Adrenal gland (tissue), 12 donors: Measurements from ENCODE around the gene TRAF1. TPM values are rescaled to one million over a fixed set of nuclear protein-coding genes. Genes with fewer than 3 reads are reported as not detected.

Experiments used
- DNase-seq, 7 donors: peaks; one replicate each; pipeline ENCODE4 v3.0.0-alpha.2; 2019 to 2020
- H3K27ac ChIP-seq, 5 donors: fragments of 200-600 bp; sonication (generic) in 4 of 5; 1 replicate in 3 of 5; 2 replicates in 2 of 5; pipeline versions ENCODE4 v1.5.1 to v1.8.0; 2016 to 2020; ENCODE audit warnings: mild to moderate bottlenecking in 1 of 5
- H3K27me3 ChIP-seq: fragments of 200-600 bp; 2 replicates; pipeline ENCODE4 v1.8.0; 2021
- H3K36me3 ChIP-seq, 2 donors: fragments of 200-600 bp; replicated peaks in 1 of 2; 1 replicate in 1 of 2; 2 replicates in 1 of 2; pipeline versions ENCODE4 v1.5.1 to v1.8.0; 2018 to 2022
- H3K4me1 ChIP-seq, 2 donors: fragments of 200-600 bp; replicated peaks in 1 of 2; 1 replicate in 1 of 2; 2 replicates in 1 of 2; pipeline versions ENCODE4 v1.5.1 to v1.8.0; 2018 to 2021
- H3K4me3 ChIP-seq, 4 donors: fragments of 200-600 bp; sonication (generic) in 3 of 4; one replicate each; pipeline ENCODE4 v1.5.1; 2016 to 2018
- H3K9me3 ChIP-seq, 3 donors: fragments of 200-600 bp; sonication (generic) in 1 of 3; replicated peaks in 1 of 3; 1 replicate in 2 of 3; 2 replicates in 1 of 3; pipeline versions ENCODE4 v1.5.1 to v1.8.0; 2016 to 2021
- CTCF ChIP-seq, 6 experiments: fragments of 450-650 bp in 4 of 6; fragments of 200-600 bp in 2 of 6; sonication (generic) in 1 of 6; IDR thresholded peaks; 1 replicate in 5 of 6; 2 replicates in 1 of 6; pipeline versions ENCODE4 v1.5.1 to v1.8.0; 2016 to 2021; ENCODE audit warnings: antibody characterized with exemption in 6 of 6, mild to moderate bottlenecking in 2 of 6, moderate library complexity in 1 of 6
- POLR2A ChIP-seq, 2 donors: fragments of 450-650 bp; IDR thresholded peaks; one replicate each; pipeline ENCODE4 v1.6.1; 2017; ENCODE audit warnings: antibody characterized with exemption in 2 of 2, mild to moderate bottlenecking in 2 of 2, moderate library complexity in 1 of 2
- WGBS, 4 donors: extraction: QIAGEN DNeasy Blood & Tissue Kit in 2 of 4; methylation state at CpG; one replicate each; pipeline versions ENCODE4 v1.1.5 to v1.1.7; 2013 to 2017; 5-methylcytosine and 5-hydroxymethylcytosine counted together
- intact Hi-C, 2 donors: fragments of 100-400 bp; cut with DNase I; formaldehyde crosslinking; loops; one replicate each; pipeline versions ENCODE4 v1.14.1 to v1.15.0; 2022 to 2023
- polyA plus RNA-seq, 3 donors: library from polyadenylated mRNA; stranded (reverse); fragments of 200-250 nt in 2 of 3; fragments of 350-450 nt in 1 of 3; fragmentation: Illumina TruSeq in 1 of 3; extraction: RNeasy Lipid Tissue Mini Kit (QIAGEN cat#74804) in 1 of 3; gene quantifications; one replicate each; pipeline ENCODE4 v1.2.3, GENCODE V29; 2013 to 2014
- total RNA-seq, 9 donors: library from RNA; depleted of rRNA in 4 of 9; stranded (reverse); fragments of >200 nt in 4 of 9; fragments of 120-200 nt in 1 of 9; fragmentation: NEBNext Ultra II Directional in 1 of 9; extraction: Animal tissue kit (Norgen Biotek cat#: 25700) in 1 of 9; gene quantifications; one replicate each; pipeline versions ENCODE4 v1.1.0 to v1.2.4, GENCODE V29; 2013 to 2023
- donor health status: healthy with polysubstance abuse.
- donor health status: Bipolar disorder and iron deficiency.
- donor health status: DM: yes; HTN: yes; CAD: no.
- donor health status: DM: no; HTN: no; CAD: no.
- donor health status: DM: no; HTN: no; CAD: no.
- donor health status: DM: yes; HTN: yes; CAD: no.

Gene TRAF1
- total and polyA plus RNA-seq, 12 donors, result 1.6 to 42.7 (median 7.0) TPM

GRCh38 chr9:120960001-120960400 is 33.4 kb upstream of the TRAF1 start:
- H3K27ac ChIP-seq, result no peak overlapping the region
- no peaks in the 10 kb centered on the region for H3K27me3 ChIP-seq
- WGBS, 4 donors, result 87 to 92% (median 91%) methylated on average over 1 of the region's 1 CpG
- no peaks in the 10 kb centered on the region for H3K9me3 ChIP-seq
- no peaks in the 10 kb centered on the region for H3K4me1 ChIP-seq
- intact Hi-C loops, result no loop called here
- no peak overlapping the region for H3K4me3 ChIP-seq
- TF ChIP-seq POLR2A (IDR thresholded peaks at IDR 0.05) (no peak), CTCF (IDR thresholded peaks at IDR 0.05) (no peak)
- H3K36me3 ChIP-seq, result no peaks in the 10 kb centered on the region
- no peak for DNase-seq

GRCh38 chr9:120956862-120957261 is 30.3 kb upstream of the TRAF1 start:
- Histone ChIP-seq H3K27me3 (no peaks in the 10 kb centered on the region), H3K9me3 (no peaks in the 10 kb centered on the region), H3K4me3 (no peak overlapping the region), H3K36me3 (no peaks in the 10 kb centered on the region), H3K27ac (no peak overlapping the region), H3K4me1 (peaks cover 0 to 9% of the 10 kb centered on the region in 2 donors)
- no peak for DNase-seq
- TF ChIP-seq CTCF (IDR thresholded peaks at IDR 0.05) (no peak), POLR2A (IDR thresholded peaks at IDR 0.05) (no peak)
- intact Hi-C loops, result no loop called here
- WGBS, 4 donors, result 93 to 99% (median 97%) methylated on average over 3 of the region's 3 CpGs

- no peak for TF ChIP-seq CTCF (IDR thresholded peaks at IDR 0.05)
- TF ChIP-seq POLR2A (IDR thresholded peaks at IDR 0.05), result no peak
- H3K9me3 ChIP-seq, result no peaks in the 10 kb centered on the region
- H3K27ac ChIP-seq, result peak overlapping the region in 1 of 5 donors; percentile 86
- H3K4me3 ChIP-seq, result no peak overlapping the region
- intact Hi-C loops, result no loop called here
- peaks cover 0 to 9% of the 10 kb centered on the region in 2 donors for H3K4me1 ChIP-seq
- H3K27me3 ChIP-seq, result no peaks in the 10 kb centered on the region
- 79 to 85% (median 81%) methylated on average over 9 of the region's 9 CpGs for WGBS, 4 donors
- H3K36me3 ChIP-seq, result no peaks in the 10 kb centered on the region
- no peak for DNase-seq
Observed at GRCh38 chr9:120951960-120952618, 25.5 kb upstream of the TRAF1 start.

GRCh38 chr9:120950421-120951388 is 24.1 kb upstream of the TRAF1 start:
- WGBS, 4 donors, result 78 to 84% (median 81%) methylated on average over 7 to 8 of the region's 8 CpGs
- intact Hi-C loops, result no loop called here

More at GRCh38 chr9:120950421-120951388, 24.1 kb upstream of the TRAF1 start:
- Histone ChIP-seq H3K4me3 (no peak overlapping the region), H3K27me3 (no peaks in the 10 kb centered on the region), H3K4me1 (peaks cover 0 to 9% of the 10 kb centered on the region in 2 donors), H3K9me3 (no peaks in the 10 kb centered on the region), H3K27ac (peak overlapping the region in 2 of 5 donors; percentile 2 to 86), H3K36me3 (no peaks in the 10 kb centered on the region)
- no peak for DNase-seq
- TF ChIP-seq POLR2A (IDR thresholded peaks at IDR 0.05) (no peak), CTCF (IDR thresholded peaks at IDR 0.05) (no peak)
